MM.1S (cell line): ENCODE results near the gene ANAPC5.

Source experiments
- CTCF ChIP-seq: fragments of 300-600 bp; sonication (generic); IDR thresholded peaks from 2 replicates; pipeline ENCODE4 v1.5.1; 2016; ENCODE audit warnings: antibody characterized with exemption, low read length, mixed read lengths
- EZH2 ChIP-seq: fragments of 300-600 bp; sonication (generic); optimal IDR thresholded peaks from 2 replicates; pipeline ENCODE3; 2017; ENCODE audit warnings: low read depth, mild to moderate bottlenecking, antibody characterized with exemption, low read length, mixed read lengths

- no peak for TF ChIP-seq EZH2
- no peak for TF ChIP-seq CTCF
These were observed 63.9 kb downstream of the ANAPC5 start for GRCh38 chr12:121288158-121288845.
